ENCODE measurements around the gene LIFR.

Gene LIFR

GRCh38 chr5:38434966-38435705, 121.3 kb downstream of the LIFR start:
- DNase-seq = no peak

- no peak for DNase-seq
Observed at GRCh38 chr5:38433160-38433861, 123.1 kb downstream of the LIFR start.

GRCh38 chr5:38431242-38431853, 125.1 kb downstream of the LIFR start:
- no peak for DNase-seq

GRCh38 chr5:38426986-38427950, 129.2 kb downstream of the LIFR start:
- DNase-seq = no peak

- no peak for DNase-seq
Observed at GRCh38 chr5:38426490-38426889, 130.0 kb downstream of the LIFR start.

Data from hematopoietic multipotent progenitor cell treated with erythropoietin and hydrocortisone succinate and interleukin-3 and kit ligand, for 4 days (in vitro differentiated cells).